ENCODE data around the gene ATP5ME.

The ATP5ME gene

GRCh38 chr4:626201-627091, 47.6 kb downstream of the ATP5ME start:
- DNase-seq (ENCODE audit: low spot score) = peak; percentile 15
- no peak for TF ChIP-seq CTCF (IDR thresholded peaks at IDR 0.05; ENCODE audit: extremely low read depth, missing control alignments)

GRCh38 chr4:625631-626161, 48.4 kb downstream of the ATP5ME start:
- no peak for DNase-seq (ENCODE audit: low spot score)
- TF ChIP-seq CTCF (IDR thresholded peaks at IDR 0.05; ENCODE audit: extremely low read depth, missing control alignments) = no peak

GRCh38 chr4:624705-625590, 49.1 kb downstream of the ATP5ME start, which contains the start of gene PDE6B:
PDE6B (plus strand) TSS chr4:625573; CDS start chr4:625627, 54 bp downstream.
- no peak for DNase-seq (ENCODE audit: low spot score)
- TF ChIP-seq CTCF (IDR thresholded peaks at IDR 0.05; ENCODE audit: extremely low read depth, missing control alignments) = no peak

- no peak for TF ChIP-seq CTCF (IDR thresholded peaks at IDR 0.05; ENCODE audit: extremely low read depth, missing control alignments)
- no peak for DNase-seq (ENCODE audit: low spot score)
Measured at GRCh38 chr4:623914-624566, 50.0 kb downstream of the ATP5ME start.

GRCh38 chr4:622996-623913, 50.8 kb downstream of the ATP5ME start:
- DNase-seq (ENCODE audit: low spot score) = no peak
- TF ChIP-seq CTCF (IDR thresholded peaks at IDR 0.05; ENCODE audit: extremely low read depth, missing control alignments) = no peak

Data from GM20000 (cell line).